HG03175 (cell line): ENCODE results near the gene FSTL4.
A peak's percentile ranks its signal among the peaks of the same experiment; 100 is the strongest.

Experiments used
- ATAC-seq: cut with Tn5 transposase; IDR thresholded peaks from one replicate; pipeline ENCODE4 v1.9.1; 2021; ENCODE audit warnings: mild to moderate bottlenecking, moderate library complexity; ENCODE audit not compliant: unreplicated experiment

FSTL4 gene

GRCh38 chr5:133252133-133252480, 360.2 kb downstream of the FSTL4 start:
- ATAC-seq: no peak

GRCh38 chr5:133251296-133252132, 360.8 kb downstream of the FSTL4 start:
- ATAC-seq: no peak

- ATAC-seq: no peak
These were observed 361.8 kb downstream of the FSTL4 start for GRCh38 chr5:133250527-133250926.

DNA sequence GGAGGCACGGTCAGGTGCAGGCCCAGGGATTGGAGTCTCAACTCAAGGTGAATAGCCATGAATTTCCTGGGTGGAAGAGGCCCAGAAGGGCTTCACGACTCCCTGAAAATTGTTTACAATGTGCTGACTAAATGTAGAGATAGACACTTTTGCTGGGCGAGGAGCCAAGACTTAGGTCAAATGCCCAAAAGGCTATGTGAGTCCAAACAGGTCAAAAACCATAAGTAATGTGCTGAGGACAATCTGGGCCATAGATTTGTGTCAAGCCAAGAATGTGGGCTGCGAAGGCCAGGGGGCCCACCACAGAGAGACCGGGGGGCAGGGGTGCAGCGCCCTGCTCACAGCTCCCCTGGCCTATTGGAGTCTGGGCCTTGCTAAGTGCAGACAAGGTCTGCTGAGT, 362.7 kb downstream of the FSTL4 start:
- no peak for ATAC-seq

GRCh38 chr5:133247881-133248624, 364.3 kb downstream of the FSTL4 start:
- ATAC-seq: no peak

DNA sequence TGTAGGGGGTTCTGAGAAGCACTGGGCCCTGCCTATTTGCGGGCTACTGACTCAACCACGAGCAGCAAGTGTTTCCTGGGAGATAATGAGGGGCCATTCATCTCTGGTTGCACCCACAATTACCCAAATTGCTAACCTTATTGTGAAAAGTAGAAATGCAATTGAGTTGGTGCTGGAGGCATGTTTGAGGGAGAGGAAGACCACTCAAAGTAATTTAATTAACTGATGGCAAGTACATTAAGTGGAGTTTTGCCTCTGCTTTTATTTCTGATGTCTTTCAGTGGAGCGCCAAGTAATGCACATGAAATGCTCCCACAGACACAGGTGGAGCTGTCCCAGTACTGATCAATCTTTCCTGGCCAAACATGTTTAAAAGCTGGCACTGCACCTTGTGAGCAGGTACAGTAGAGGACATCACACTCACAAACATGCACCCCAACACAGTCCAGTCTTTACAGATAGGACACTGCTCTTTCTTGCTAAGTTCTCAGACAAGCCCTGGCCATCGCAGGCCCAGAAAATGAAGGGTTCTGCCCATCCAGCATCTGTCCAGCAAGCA, 365.1 kb downstream of the FSTL4 start:
- ATAC-seq: no peak

DNA sequence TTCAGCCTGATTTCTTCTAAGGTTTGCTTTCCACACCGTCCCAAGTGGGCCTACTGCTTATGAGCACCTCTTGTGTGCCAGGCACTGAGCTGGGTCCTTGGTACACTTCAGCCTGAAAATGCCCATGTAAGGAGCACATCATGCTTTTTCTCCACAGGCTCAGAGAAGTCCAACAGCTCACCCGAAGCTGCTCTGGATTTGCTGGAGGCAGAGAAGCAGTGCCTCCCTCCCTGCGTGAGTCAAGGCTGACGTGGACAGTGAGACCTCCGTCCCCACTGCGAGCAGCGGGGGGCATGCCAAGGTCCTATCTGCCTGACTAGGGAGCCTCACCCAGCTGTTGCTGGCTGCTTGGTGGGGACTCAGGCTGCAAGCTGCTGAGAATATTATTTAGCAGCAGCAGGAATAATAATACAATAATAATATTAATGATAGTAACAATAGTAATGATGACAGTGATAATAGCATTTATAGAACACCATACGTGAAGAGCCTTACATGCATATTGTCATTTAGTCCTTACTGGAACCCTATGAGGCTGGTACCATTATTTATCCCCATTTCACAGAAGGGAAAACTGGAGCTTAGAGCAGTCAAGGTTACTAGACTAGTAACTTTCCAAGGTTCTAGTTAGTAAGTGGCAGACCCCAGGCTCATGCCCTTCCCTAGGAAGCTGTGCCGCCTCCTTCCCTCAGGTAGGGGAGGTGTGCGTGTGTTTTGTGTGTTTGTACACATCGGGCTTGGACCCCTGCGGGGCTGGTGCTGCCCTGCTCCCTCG, 365.8 kb downstream of the FSTL4 start:
- no peak for ATAC-seq

DNA sequence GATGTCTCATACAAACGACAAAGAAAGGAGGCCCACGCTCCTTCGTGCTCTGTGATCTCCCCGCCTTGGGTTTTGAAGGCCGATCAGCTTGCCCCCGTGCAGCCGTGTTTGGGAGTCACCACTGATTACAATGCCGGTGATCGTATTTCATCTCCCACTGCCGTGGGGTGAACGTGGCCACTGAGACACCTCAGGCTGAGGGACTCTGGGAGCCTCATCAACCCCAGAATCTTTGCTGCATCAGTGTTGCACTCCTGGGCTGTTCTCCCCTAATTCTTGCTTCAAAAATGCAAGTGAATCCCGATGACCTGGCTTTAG, 366.3 kb downstream of the FSTL4 start:
- ATAC-seq: no peak

- no peak for ATAC-seq
These were observed 366.9 kb downstream of the FSTL4 start for GRCh38 chr5:133245191-133246052.

DNA sequence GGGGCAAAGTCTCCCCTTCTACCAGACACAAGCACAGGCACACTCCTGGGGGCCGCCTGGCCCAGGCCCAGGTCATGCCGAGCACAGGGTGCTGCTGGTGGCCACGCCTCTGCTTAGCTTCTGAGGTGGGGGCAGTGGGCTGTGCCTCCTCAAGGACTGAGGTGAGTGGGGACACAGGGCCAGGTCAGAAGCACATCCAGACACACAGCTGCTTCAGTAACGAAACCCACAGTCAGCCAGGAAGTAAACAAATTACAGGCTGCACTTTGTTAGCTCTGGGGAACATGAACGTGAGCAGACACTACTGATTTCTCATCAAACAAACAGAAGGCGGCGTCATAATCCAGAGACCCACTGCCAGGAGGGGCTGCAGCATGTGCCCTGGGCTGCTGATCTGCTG, 368.1 kb downstream of the FSTL4 start:
- peak; percentile 37 for ATAC-seq

GRCh38 chr5:133243196-133243595, 369.1 kb downstream of the FSTL4 start:
- ATAC-seq: no peak

GRCh38 chr5:133242221-133242835, 370.0 kb downstream of the FSTL4 start:
- ATAC-seq: no peak

GRCh38 chr5:133241179-133242092, 370.9 kb downstream of the FSTL4 start:
- ATAC-seq: no peak

GRCh38 chr5:133240425-133241091, 371.8 kb downstream of the FSTL4 start:
- ATAC-seq: peak; percentile 57

- ATAC-seq: no peak
These were observed 373.7 kb downstream of the FSTL4 start for GRCh38 chr5:133238426-133239205.

GRCh38 chr5:133236976-133237375, 375.4 kb downstream of the FSTL4 start:
- no peak for ATAC-seq

DNA sequence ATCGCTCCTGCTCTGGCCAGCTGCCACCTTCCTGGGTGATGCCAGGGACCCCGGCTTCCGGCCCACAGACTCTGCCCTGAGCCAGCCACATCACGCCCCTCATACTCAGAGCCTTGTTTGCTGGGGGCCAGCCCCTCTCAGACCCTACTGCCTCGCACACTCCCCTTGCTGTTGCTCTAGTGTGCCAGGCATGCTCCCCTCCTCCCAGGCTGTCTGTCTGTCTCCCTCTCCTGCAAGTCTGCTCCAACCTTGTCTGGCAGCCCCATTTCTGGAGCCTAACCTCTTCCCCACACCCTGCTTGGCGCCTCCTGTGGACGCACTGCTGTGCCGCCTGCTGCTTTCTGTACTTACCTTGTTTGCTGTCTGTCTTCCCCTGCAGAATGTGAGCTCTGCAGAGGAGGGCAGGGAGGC, 375.8 kb downstream of the FSTL4 start:
- ATAC-seq: no peak
